Endothelial cell of umbilical vein (primary cell): ENCODE measurements around the gene TNIP1. TPM values are rescaled to one million over a fixed set of nuclear protein-coding genes. Genes with fewer than 3 reads are reported as not detected.
A peak's percentile ranks its signal among the peaks of the same experiment; 100 is the strongest.

Source experiments
- BruUV-seq: library from RNA; stranded (reverse); fragments of 400-500 nt; replicated peaks from 2 replicates; lab custom pipeline; 2021; lab: Mats Ljungman, UMichigan
- CTCF ChIA-PET: fragments of 300-600, 350-600 bp; sonication (Branson Sonifier 250); formaldehyde crosslinking; loops from one replicate; lab custom pipeline; 2021; ENCODE audit warnings: antibody characterized with exemption, inconsistent platforms; lab: Charles Lee
- POLR2A ChIA-PET: fragments of 300-600, 350-600 bp; sonication (Branson Sonifier 250); formaldehyde crosslinking; loops from one replicate; lab custom pipeline; 2021; ENCODE audit warnings: antibody characterized with exemption, inconsistent platforms; lab: Charles Lee
- DNase-seq: peaks from one replicate; pipeline ENCODE4 v3.0.0-alpha.2; 2011; ENCODE audit warnings: low read depth, low spot score
- FAIRE-seq: peaks from 2 replicates; lab custom pipeline; 2011; peaks lifted over from hg19 to GRCh38; lab: Jason Lieb, UNC
- H2AFZ ChIP-seq: 2 replicates; pipeline ENCODE4 v1.6.0; 2012; ENCODE audit warnings: low read depth, low read length, control low read depth, inconsistent platforms
- H3K27ac ChIP-seq: 2 replicates; pipeline ENCODE4 v1.5.1; 2011; ENCODE audit warnings: low read depth, mild to moderate bottlenecking, control low read depth, low read length, moderate library complexity; ENCODE audit not compliant: insufficient read depth
- H3K27me3 ChIP-seq, 2 experiments: 2 replicates each; pipeline versions ENCODE4 v1.6.0 to v1.6.1; 2011; ENCODE audit warnings: low read length in 2 of 2, mixed read lengths in 1 of 2; ENCODE audit not compliant: control insufficient read depth in 2 of 2, insufficient read depth in 2 of 2
- H3K36me3 ChIP-seq, 2 experiments: 2 replicates in 1 of 2; 3 replicates in 1 of 2; pipeline ENCODE4 v1.5.1; 2011; ENCODE audit warnings: low read length in 2 of 2, mild to moderate bottlenecking in 1 of 2, moderate library complexity in 1 of 2; ENCODE audit not compliant: control insufficient read depth in 2 of 2, insufficient read depth in 2 of 2; ENCODE audit errors: extremely low read depth in 1 of 2
- H3K4me1 ChIP-seq: 3 replicates; pipeline ENCODE4 v1.5.1; 2011; ENCODE audit warnings: mild to moderate bottlenecking, low read length; ENCODE audit not compliant: control insufficient read depth, insufficient read depth; ENCODE audit errors: extremely low read depth
- H3K4me2 ChIP-seq: 2 replicates; pipeline ENCODE4 v1.6.1; 2011; ENCODE audit warnings: low read length, control low read depth, mixed read lengths; ENCODE audit not compliant: insufficient read depth
- H3K4me3 ChIP-seq, 3 experiments: fragments of 200-600 bp in 1 of 3; sonication (generic), shearing (Covaris generic) in 1 of 3; replicated peaks in 1 of 3; 2 replicates each; pipeline ENCODE4 v1.5.1; 2011 to 2016; ENCODE audit warnings: control low read depth in 3 of 3, low read length in 3 of 3, mild to moderate bottlenecking in 2 of 3, inconsistent platforms in 1 of 3, low read depth in 1 of 3, moderate library complexity in 1 of 3; ENCODE audit not compliant: insufficient read depth in 1 of 3
- H3K79me2 ChIP-seq: 2 replicates; pipeline ENCODE4 v1.6.0; 2012; ENCODE audit warnings: low read length, inconsistent platforms; ENCODE audit not compliant: control insufficient read depth, insufficient read depth
- H3K9ac ChIP-seq: replicated peaks from 2 replicates; pipeline ENCODE3; 2011; ENCODE audit warnings: low read length, control low read depth; ENCODE audit not compliant: insufficient read depth; ENCODE audit errors: extremely low read depth
- H3K9me1 ChIP-seq: replicated peaks from 3 replicates; pipeline ENCODE4 v1.6.0; 2011; ENCODE audit warnings: mild to moderate bottlenecking, low read length; ENCODE audit not compliant: control insufficient read depth, insufficient read depth; ENCODE audit errors: extremely low read depth
- H3K9me3 ChIP-seq: replicated peaks from 2 replicates; pipeline ENCODE4 v1.5.1; 2012; ENCODE audit warnings: low read length, inconsistent platforms; ENCODE audit not compliant: control insufficient read depth, insufficient read depth
- H4K20me1 ChIP-seq: replicated peaks from 2 replicates; pipeline ENCODE3; 2011; ENCODE audit warnings: mild to moderate bottlenecking, low read length; ENCODE audit not compliant: control insufficient read depth, insufficient read depth; ENCODE audit errors: extremely low read depth
- EZH2 ChIP-seq: IDR thresholded peaks from 2 replicates; pipeline ENCODE4 v1.6.1; 2012; ENCODE audit warnings: borderline replicate concordance, low read depth, mild to moderate bottlenecking, moderate library complexity, low read length, inconsistent platforms; ENCODE audit not compliant: severe bottlenecking
- FOS ChIP-seq: IDR thresholded peaks from 2 replicates; pipeline ENCODE4 v1.6.1; 2011; ENCODE audit warnings: mild to moderate bottlenecking, low read length, moderate library complexity, borderline replicate concordance; ENCODE audit not compliant: insufficient read depth
- GATA2 ChIP-seq: IDR thresholded peaks from 2 replicates; pipeline ENCODE4 v1.7.0; 2011; ENCODE audit warnings: low read depth, mild to moderate bottlenecking, moderate library complexity, mixed read lengths, low read length; ENCODE audit not compliant: insufficient read length, insufficient read depth
- JUN ChIP-seq: IDR thresholded peaks from 2 replicates; pipeline ENCODE4 v1.6.1; 2011; ENCODE audit warnings: borderline replicate concordance, low read depth; ENCODE audit not compliant: insufficient read length, insufficient read depth
- MYC ChIP-seq: IDR thresholded peaks from one replicate; pipeline ENCODE4 v1.6.1; 2011; ENCODE audit warnings: mild to moderate bottlenecking, low read depth, low read length
- POLR2A ChIP-seq: IDR thresholded peaks from 2 replicates; pipeline ENCODE4 v1.6.1; 2012; ENCODE audit warnings: low read depth, mild to moderate bottlenecking, control low read depth, low read length
- POLR2AphosphoS5 ChIP-seq: IDR thresholded peaks from 2 replicates; pipeline ENCODE4 v1.6.1; 2012; ENCODE audit warnings: low read depth, mild to moderate bottlenecking, control low read depth, low read length, moderate library complexity; ENCODE audit not compliant: insufficient read depth
- dilution Hi-C: fragments of 300-500 bp; cut with MboI; formaldehyde crosslinking; loops from one replicate; pipeline ENCODE4 v1.15.0; 2019; ENCODE audit warnings: low sequenced_read_pairs; ENCODE audit not compliant: extremely low pct_ligation_motif_present
- intact Hi-C: fragments of 100-400 bp; cut with micrococcal nuclease; formaldehyde crosslinking; loops from one replicate; pipeline ENCODE4 v1.10.0; 2022
- polyA plus RNA-seq, 4 experiments: library from polyadenylated mRNA; depleted of rRNA in 3 of 4; stranded (reverse) in 3 of 4; unstranded in 1 of 4; fragments of >200 nt; gene quantifications; 2 replicates each; pipeline versions ENCODE4 v1.2.1 to v1.2.3, GENCODE V29; 2011 to 2012; ENCODE audit warnings: missing spikeins in 1 of 4
- total RNA-seq: library from RNA; stranded (reverse); gene quantifications from 2 replicates; pipeline ENCODE4 v1.2.3, GENCODE V29; 2021
- TF ChIP-seq, protein P1 (sequence below), 2 donors: IDR thresholded peaks; 1 replicate in 1 of 2; 2 replicates in 1 of 2; pipeline ENCODE4 v1.5.1; 2011; ENCODE audit warnings: low read length in 2 of 2, mild to moderate bottlenecking in 2 of 2, moderate library complexity in 2 of 2, control low read depth in 1 of 2, inconsistent platforms in 1 of 2, low read depth in 1 of 2; ENCODE audit not compliant: insufficient read depth in 1 of 2; ENCODE audit errors: extremely low read depth in 1 of 2
- TF ChIP-seq, protein P2 (sequence below): IDR thresholded peaks from 2 replicates; pipeline ENCODE4 v1.6.1; 2011; ENCODE audit not compliant: insufficient read depth, insufficient read length

Gene TNIP1
- total and polyA plus RNA-seq, 2 donors (not counting 3 experiments of a cell fraction or from before 2014, with no cell fraction given): 43.0 to 96.8 TPM

DNA sequence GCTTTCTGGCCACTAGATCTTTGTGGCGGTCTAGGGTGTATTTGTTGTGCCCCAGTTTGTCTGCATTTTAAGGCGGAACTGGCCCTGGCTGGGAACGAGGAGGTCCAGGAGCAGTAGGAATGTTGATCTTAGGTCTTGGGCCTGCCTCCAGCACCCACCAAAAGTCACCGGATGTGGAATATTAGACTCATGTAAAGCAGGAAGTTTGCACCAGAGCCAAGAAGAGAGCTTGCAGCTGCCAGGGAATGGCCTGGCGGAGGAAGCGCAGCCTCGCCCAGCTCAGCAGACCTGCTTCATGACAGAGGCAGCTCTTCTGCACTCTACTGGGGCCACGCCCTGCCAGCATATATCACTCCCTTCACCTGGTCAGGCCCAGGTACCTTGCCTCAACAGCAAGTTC is 57.2 kb downstream of the TNIP1 start:
- TF ChIP-seq, protein P1, sequence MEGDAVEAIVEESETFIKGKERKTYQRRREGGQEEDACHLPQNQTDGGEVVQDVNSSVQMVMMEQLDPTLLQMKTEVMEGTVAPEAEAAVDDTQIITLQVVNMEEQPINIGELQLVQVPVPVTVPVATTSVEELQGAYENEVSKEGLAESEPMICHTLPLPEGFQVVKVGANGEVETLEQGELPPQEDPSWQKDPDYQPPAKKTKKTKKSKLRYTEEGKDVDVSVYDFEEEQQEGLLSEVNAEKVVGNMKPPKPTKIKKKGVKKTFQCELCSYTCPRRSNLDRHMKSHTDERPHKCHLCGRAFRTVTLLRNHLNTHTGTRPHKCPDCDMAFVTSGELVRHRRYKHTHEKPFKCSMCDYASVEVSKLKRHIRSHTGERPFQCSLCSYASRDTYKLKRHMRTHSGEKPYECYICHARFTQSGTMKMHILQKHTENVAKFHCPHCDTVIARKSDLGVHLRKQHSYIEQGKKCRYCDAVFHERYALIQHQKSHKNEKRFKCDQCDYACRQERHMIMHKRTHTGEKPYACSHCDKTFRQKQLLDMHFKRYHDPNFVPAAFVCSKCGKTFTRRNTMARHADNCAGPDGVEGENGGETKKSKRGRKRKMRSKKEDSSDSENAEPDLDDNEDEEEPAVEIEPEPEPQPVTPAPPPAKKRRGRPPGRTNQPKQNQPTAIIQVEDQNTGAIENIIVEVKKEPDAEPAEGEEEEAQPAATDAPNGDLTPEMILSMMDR (IDR thresholded peaks at IDR 0.05; ENCODE audit: extremely low read depth in 1 of 2, insufficient read depth in 1 of 2, low read depth in 1 of 2, low read length in 2 of 2): no peak
- TF ChIP-seq POLR2AphosphoS5 (peak; percentile 36), FOS (no peak)
- no peak overlapping the region for H3K9ac ChIP-seq
- dilution Hi-C loops (no loop called here), intact Hi-C loops (loop anchor here (1.0 kb wide), 1 partner anchor 15 kb away; no protein-coding TSS in a partner anchor)
- peaks cover 24% of the 10 kb centered on the region for H3K4me1 ChIP-seq
- H3K27ac ChIP-seq: peak overlapping the region; percentile 2
- H4K20me1 ChIP-seq: no peaks in the 10 kb centered on the region
- H2AFZ ChIP-seq: no peak overlapping the region
- FAIRE-seq (peak; percentile 92), DNase-seq (peak; percentile 81)
- H3K27me3 ChIP-seq: peaks cover 0 to 6% of the 10 kb centered on the region in 2 experiments
- peaks cover 0 to 8% of the 10 kb centered on the region in 2 experiments for H3K36me3 ChIP-seq
- no peaks in the 10 kb centered on the region for H3K9me3 ChIP-seq
- H3K4me2 ChIP-seq: no peak overlapping the region
- ChIA-PET CTCF (interaction anchor here (0.8 to 4.2 kb wide), 6 partner anchors 12 to 92 kb away, joined by 3 to 21 read pairs (median 5); no protein-coding TSS in a partner anchor), POLR2A (no interaction called here)
- no peak overlapping the region for H3K4me3 ChIP-seq
- no peaks in the 10 kb centered on the region for H3K79me2 ChIP-seq
- H3K9me1 ChIP-seq: no peaks in the 10 kb centered on the region
- BruUV-seq: no TSS peak

DNA sequence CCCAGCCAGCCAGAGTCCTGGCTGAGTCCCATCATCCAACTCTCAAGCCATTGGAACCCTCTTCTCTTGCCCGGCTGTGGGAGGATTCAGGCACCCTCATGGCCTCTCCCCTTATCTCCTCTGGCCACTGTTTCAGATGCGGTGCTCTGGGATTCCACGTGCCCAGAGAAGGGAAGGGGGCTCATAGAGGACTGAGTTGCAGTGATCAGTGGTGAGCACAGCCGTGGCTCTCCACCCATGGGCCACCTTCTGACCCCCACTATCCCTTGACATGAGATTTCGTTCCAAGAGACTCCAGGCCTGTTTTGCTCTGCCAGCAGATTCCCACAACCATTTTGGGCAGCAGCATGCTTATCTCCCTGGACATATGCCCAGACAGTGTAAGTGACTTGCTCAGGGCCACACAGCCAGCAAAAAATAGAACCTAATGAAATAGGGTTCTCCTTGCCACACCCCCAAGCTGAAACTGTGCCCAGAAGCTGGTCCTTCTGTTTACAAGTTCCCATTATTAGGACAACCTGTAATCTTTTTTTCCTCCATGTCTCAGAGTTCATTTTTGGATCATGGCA is 57.7 kb downstream of the TNIP1 start:
- peaks cover 24% of the 10 kb centered on the region for H3K4me1 ChIP-seq
- no TSS peak for BruUV-seq
- peak overlapping the region; percentile 2 for H3K27ac ChIP-seq
- peaks cover 0 to 2% of the 10 kb centered on the region in 2 experiments for H3K36me3 ChIP-seq
- no peaks in the 10 kb centered on the region for H3K79me2 ChIP-seq
- TF ChIP-seq POLR2AphosphoS5: no peak
- TF ChIP-seq POLR2A: no peak
- no peak for TF ChIP-seq FOS
- TF ChIP-seq JUN: no peak
- TF ChIP-seq, protein P2, sequence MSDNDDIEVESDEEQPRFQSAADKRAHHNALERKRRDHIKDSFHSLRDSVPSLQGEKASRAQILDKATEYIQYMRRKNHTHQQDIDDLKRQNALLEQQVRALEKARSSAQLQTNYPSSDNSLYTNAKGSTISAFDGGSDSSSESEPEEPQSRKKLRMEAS: no peak
- TF ChIP-seq, protein P1 (IDR thresholded peaks at IDR 0.05; ENCODE audit: extremely low read depth in 1 of 2, insufficient read depth in 1 of 2, low read depth in 1 of 2, low read length in 2 of 2): no peak
- TF ChIP-seq EZH2: no peak
- TF ChIP-seq MYC: no peak
- no peak for TF ChIP-seq GATA2
- H3K9me1 ChIP-seq: no peaks in the 10 kb centered on the region
- DNase-seq (peak; percentile 52), FAIRE-seq (peak; percentile 46)
- intact Hi-C loops: loop anchor here (1.0 kb wide), 1 partner anchor 15 kb away; no protein-coding TSS in a partner anchor
- no peak overlapping the region for H3K9ac ChIP-seq
- POLR2A ChIA-PET: no interaction called here
- no peaks in the 10 kb centered on the region for H3K9me3 ChIP-seq
- CTCF ChIA-PET: interaction anchor here (0.9 to 4.2 kb wide), 3 partner anchors 13 to 28 kb away, joined by 4 to 21 read pairs (median 4); no protein-coding TSS in a partner anchor
- peaks cover 0 to 6% of the 10 kb centered on the region in 2 experiments for H3K27me3 ChIP-seq
- no peak overlapping the region for H2AFZ ChIP-seq
- no peaks in the 10 kb centered on the region for H4K20me1 ChIP-seq
- dilution Hi-C loops: no loop called here
- H3K4me3 ChIP-seq: no peak overlapping the region
- H3K4me2 ChIP-seq: no peak overlapping the region
